Kidney glomerular epithelial cell (primary cell): Measurements from ENCODE around the gene AQP6.
A peak's percentile ranks its signal among the peaks of the same experiment; 100 is the strongest.

ENCODE experiments used
- DNase-seq: peaks from one replicate; lab custom pipeline; 2025; lab: John Stamatoyannopoulos, UW

Gene AQP6

DNA sequence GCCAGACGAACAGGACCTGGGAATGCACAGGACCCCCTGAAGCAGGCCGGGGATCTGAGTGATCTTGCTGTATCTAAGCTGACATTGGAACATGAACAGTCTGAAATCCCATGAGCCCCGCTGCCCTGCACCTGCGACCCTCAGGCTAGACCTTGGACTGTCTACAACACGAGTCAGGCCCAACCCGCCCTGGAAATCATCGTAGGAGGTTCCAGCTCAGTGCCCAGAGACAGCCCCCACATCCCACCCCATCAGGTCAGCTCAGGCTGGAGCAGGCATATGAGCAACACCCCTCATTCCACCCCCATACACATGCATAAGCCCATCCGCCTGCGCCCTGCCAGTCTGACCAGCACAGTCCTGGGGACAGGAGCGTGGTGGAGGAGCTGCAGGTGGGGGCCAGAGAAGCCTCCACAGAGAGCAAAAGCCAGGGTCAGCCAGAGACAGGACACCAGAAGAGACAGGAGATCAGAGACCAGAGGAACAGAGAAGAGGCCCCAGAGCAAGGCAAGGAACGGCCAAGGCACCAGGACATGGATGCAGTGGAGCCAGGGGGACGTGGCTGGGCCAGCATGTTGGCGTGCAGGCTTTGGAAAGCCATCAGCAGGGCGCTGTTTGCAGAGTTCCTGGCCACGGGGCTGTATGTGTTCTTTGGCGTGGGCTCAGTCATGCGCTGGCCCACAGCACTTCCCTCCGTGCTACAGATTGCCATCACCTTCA is at the start of gene AQP6:
AQP6 (plus strand) TSS at position 307 of the 720 bp plus-strand sequence; CDS start at position 534, 227 bp downstream.
- DNase-seq, result no peak

GRCh38 chr12:49923035-49923644 is 49.6 kb upstream of the AQP6 start:
- DNase-seq, result no peak

DNA sequence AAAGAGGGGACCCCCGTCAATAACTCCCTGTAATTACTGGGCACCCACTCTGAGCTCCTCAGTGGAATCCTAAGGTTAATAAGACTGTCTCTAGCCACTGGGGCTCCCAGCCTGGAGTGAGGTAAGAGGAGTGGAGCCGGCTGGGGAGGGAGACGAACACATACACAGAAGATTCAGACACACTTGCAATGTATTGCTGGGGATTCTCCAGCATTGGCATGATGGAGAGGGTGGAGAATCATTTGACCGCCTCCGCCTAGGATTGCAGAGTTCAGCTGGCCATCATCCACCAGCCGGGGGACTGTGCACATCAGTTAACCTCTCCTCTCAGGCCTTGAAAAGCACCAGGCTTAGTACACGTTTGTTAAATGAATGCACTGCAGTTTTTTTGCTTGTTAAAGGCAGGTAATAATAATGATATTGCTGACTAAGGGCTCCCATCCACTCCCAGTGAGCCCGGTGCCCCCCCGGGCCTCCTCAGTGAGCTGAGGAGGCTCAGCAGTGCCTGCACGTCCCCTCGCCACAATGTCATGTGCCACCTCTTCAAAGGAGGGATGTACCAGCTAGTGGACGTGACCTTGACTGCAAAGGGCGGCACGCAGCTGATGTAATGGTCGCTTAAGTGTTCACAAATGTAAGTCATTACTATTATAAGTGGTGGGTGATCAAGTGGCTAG is 48.7 kb upstream of the AQP6 start:
- no peak for DNase-seq

DNA sequence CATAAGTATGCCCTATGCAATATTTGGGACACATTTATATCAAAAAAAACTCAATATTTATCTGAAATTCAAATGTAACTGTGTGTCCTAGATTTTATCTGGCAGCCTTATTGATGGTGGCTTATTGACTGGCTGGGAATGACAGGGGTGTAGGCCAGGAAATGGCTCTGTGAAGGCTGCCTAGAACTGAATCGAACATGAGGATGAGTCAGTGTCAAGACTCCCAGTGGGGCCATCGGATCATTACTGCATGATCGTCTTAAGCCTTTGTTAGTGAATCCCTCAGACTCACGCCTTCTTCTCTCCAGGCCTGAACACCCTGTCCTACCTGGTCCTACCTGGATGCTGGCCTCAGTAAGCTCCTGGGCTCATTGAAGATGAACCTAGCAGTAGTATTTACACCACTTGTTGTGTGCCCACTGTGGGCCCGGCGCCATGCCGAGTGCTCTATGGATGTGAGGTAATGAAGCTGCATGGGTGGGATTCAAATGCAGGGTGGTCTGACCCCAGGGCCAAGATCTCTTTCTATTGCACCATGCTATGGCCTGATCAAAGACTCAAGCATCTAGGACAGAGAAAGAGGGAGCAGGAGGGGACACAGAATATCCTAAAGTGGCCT is 48.0 kb upstream of the AQP6 start:
- DNase-seq, result no peak

- no peak for DNase-seq
Measured at GRCh38 chr12:49925433-49926204, 47.1 kb upstream of the AQP6 start.

GRCh38 chr12:49928471-49928870 is 44.3 kb upstream of the AQP6 start:
- no peak for DNase-seq

DNA sequence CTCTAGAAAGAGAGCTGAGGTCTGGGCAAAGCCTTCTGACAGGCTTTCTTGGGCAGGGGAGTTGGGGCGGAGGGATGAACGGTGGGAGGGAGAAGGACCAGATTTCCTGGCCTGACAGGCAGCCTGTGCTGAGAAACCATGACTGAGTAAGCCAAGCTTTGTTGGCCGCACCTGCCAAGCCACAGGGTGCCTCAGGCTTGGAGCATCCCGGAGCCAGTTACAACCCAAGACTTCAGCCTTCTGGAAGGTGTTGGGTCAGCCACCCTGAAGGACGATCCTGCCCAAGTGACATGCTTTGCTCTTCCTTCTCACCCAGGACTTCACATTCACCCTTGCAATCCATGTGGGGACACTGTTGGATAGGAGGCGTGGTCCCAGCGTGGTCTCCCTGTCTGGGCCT is 43.2 kb upstream of the AQP6 start:
- no peak for DNase-seq

GRCh38 chr12:49930515-49931288 is 42.0 kb upstream of the AQP6 start:
- peak; percentile 12 for DNase-seq

DNA sequence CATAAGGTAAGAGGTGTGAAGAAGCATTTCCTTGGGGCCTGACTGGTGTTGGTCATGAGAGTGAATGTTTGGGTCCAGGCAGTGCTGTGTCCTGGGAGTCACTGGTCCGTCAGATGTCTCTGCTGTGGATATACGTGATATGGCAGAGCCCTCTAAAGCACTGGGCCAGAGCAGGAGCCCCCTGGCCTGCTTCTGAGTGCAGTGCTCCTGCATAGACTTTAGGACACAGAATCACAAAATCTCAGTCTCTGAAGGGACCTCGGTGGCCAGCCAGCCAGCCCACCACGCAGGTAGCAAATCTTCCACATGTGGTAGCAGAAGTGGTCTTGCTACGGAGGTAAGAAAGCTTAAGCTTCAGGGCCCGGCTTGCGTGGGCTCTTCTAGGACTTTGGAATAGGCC is 40.7 kb upstream of the AQP6 start:
- DNase-seq, result no peak

GRCh38 chr12:49932533-49933130 is 40.1 kb upstream of the AQP6 start:
- no peak for DNase-seq

DNA sequence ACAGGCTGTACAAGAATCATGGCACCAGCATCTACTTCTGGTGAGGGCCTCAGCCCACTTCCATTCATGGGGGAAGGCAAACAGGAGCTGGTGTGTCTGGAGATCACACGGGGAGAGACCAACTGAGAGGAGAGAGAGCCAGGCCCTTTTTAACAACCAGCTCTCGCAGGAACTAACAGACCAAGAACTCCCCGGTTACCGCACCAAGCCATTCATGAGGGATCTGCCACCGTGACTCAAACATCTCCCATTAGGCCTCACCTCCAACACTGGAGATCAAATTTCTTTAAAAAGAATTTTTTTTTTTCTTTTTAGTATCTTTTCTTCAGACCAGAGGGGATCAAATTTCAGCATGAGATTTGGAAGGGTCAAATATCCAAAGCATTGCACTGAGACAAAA is 39.0 kb upstream of the AQP6 start:
- DNase-seq, result no peak

GRCh38 chr12:49934505-49934904 is 38.2 kb upstream of the AQP6 start:
- no peak for DNase-seq

DNA sequence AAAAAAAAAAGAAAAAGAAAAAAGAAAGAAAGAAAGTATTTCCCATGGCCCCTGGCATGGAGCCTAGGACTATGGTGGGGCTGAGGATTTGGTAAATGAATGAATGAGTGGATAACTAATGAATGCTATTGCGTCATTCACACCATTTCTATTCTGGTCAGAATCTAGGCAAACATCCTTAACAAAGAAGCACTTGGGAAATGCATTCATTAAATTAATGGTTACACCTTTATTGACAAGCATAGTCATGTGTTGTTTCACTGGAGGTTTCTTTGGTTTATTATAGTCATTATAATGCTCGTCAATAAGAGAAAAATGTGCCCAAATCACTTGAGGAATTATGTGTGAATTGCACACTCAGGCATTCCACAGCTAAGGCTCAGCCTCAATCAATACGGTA is 35.8 kb upstream of the AQP6 start:
- DNase-seq, result no peak

- no peak for DNase-seq
Measured at GRCh38 chr12:49937639-49938300, 35.0 kb upstream of the AQP6 start.

- DNase-seq, result no peak
Measured at GRCh38 chr12:49939307-49939706, 33.4 kb upstream of the AQP6 start.

GRCh38 chr12:49939707-49940106 is 33.0 kb upstream of the AQP6 start:
- DNase-seq, result no peak

- DNase-seq, result no peak
Measured at GRCh38 chr12:49941556-49942511, 30.9 kb upstream of the AQP6 start.

- no peak for DNase-seq
Measured at GRCh38 chr12:49942512-49942893, 30.2 kb upstream of the AQP6 start.

- no peak for DNase-seq
Measured at GRCh38 chr12:49942921-49943624, 29.7 kb upstream of the AQP6 start.
